Lung (tissue), 12 donors: ENCODE measurements around the gene QRFP. TPM values are rescaled to one million over a fixed set of nuclear protein-coding genes. Genes with fewer than 3 reads are reported as not detected.

Experiments used
- ATAC-seq: fragments of 200-7000 bp; cut with Tn5 transposase; one replicate; pipeline ENCODE4 v1.9.1; 2020; ENCODE audit warnings: moderate number of reproducible peaks; ENCODE audit not compliant: insufficient read depth, low FRiP score
- DNase-seq, 3 donors: peaks; one replicate each; pipeline ENCODE4 v3.0.0-alpha.2; 2013 to 2017
- H3K27ac ChIP-seq, 2 donors: one replicate each; pipeline ENCODE4 v1.5.1; 2013; ENCODE audit warnings: mild to moderate bottlenecking in 2 of 2, moderate library complexity in 2 of 2, control low read depth in 1 of 2, inconsistent platforms in 1 of 2, low read depth in 1 of 2, low read length in 1 of 2
- H3K27me3 ChIP-seq, 3 donors: one replicate each; pipeline ENCODE4 v1.5.1; 2013; ENCODE audit warnings: low read length in 2 of 3; ENCODE audit not compliant: control insufficient read depth in 3 of 3, insufficient read depth in 3 of 3
- H3K36me3 ChIP-seq, 4 donors: one replicate each; pipeline ENCODE4 v1.5.1; 2013; ENCODE audit warnings: low read length in 4 of 4, mild to moderate bottlenecking in 1 of 4, moderate library complexity in 1 of 4; ENCODE audit not compliant: control insufficient read depth in 4 of 4, insufficient read depth in 4 of 4
- H3K4me1 ChIP-seq, 5 donors: one replicate each; pipeline ENCODE4 v1.5.1; 2013; ENCODE audit warnings: low read length in 5 of 5, mild to moderate bottlenecking in 2 of 5, moderate library complexity in 1 of 5; ENCODE audit not compliant: control insufficient read depth in 5 of 5, insufficient read depth in 5 of 5
- H3K4me3 ChIP-seq: one replicate; pipeline ENCODE4 v1.5.1; 2013; ENCODE audit warnings: mild to moderate bottlenecking, control low read depth, moderate library complexity
- H3K9ac ChIP-seq, 2 donors: one replicate each; pipeline ENCODE4 v1.5.1; 2013; ENCODE audit warnings: low read length in 2 of 2, control low read depth in 1 of 2; ENCODE audit not compliant: insufficient read depth in 1 of 2
- H3K9me3 ChIP-seq, 4 donors: one replicate each; pipeline ENCODE4 v1.5.1; 2013; ENCODE audit warnings: low read length in 3 of 4, mild to moderate bottlenecking in 1 of 4, moderate library complexity in 1 of 4; ENCODE audit not compliant: control insufficient read depth in 4 of 4, insufficient read depth in 3 of 4
- CTCF ChIP-seq: IDR thresholded peaks from 2 replicates; pipeline ENCODE4 v1.5.1; 2012; ENCODE audit warnings: mild to moderate bottlenecking; ENCODE audit errors: control extremely low read depth, extremely low read depth
- WGBS, 2 donors: extraction: QIAGEN DNeasy Blood & Tissue Kit; methylation state at CpG; one replicate each; pipeline ENCODE4 v1.1.7; 2013; 5-methylcytosine and 5-hydroxymethylcytosine counted together
- polyA plus RNA-seq, 2 donors: library from polyadenylated mRNA; stranded (reverse); fragments of 200-250 nt; gene quantifications; one replicate each; pipeline ENCODE4 v1.2.1, GENCODE V29; 2013
- total RNA-seq, 2 donors: library from RNA; depleted of rRNA in 1 of 2; stranded (reverse); fragments of >200 nt in 1 of 2; gene quantifications; one replicate each; pipeline ENCODE4 v1.2.1, GENCODE V29; 2014 to 2021
- donor health status: control.
- donor health status: control.
- donor health status: Bipolar disorder and iron deficiency.
- donor health status: healthy.
- donor health status: DM: yes; HTN: yes; CAD: no.

QRFP gene
- total and polyA plus RNA-seq, 4 donors = 0.13 to 0.16 TPM; not detected in 2

GRCh38 chr9:130877300-130877699 is 19.3 kb downstream of the QRFP start:
- no peak overlapping the region for H3K27ac ChIP-seq
- ATAC-seq = no peak
- 96 to 98% methylated on average over 6 of the region's 6 CpGs for WGBS, 2 donors
- no peaks in the 10 kb centered on the region for H3K9me3 ChIP-seq
- H3K27me3 ChIP-seq = no peaks in the 10 kb centered on the region
- TF ChIP-seq CTCF = no peak
- no peak overlapping the region for H3K4me3 ChIP-seq
- no peak overlapping the region for H3K9ac ChIP-seq
- peaks cover 4 to 60% (median 25%) of the 10 kb centered on the region in 4 donors for H3K36me3 ChIP-seq
- no peaks in the 10 kb centered on the region for H3K4me1 ChIP-seq
- DNase-seq = no peak

- no peak for ATAC-seq
- Histone ChIP-seq H3K36me3 (peaks cover 0 to 46% (median 23%) of the 10 kb centered on the region in 4 donors), H3K4me1 (no peaks in the 10 kb centered on the region), H3K27me3 (no peaks in the 10 kb centered on the region), H3K4me3 (no peak overlapping the region), H3K27ac (no peak overlapping the region), H3K9ac (no peak overlapping the region), H3K9me3 (no peaks in the 10 kb centered on the region)
- TF ChIP-seq CTCF = no peak
- 83 to 94% methylated on average over 5 of the region's 5 CpGs for WGBS, 2 donors
- DNase-seq = no peak
Observed at GRCh38 chr9:130874783-130875182, 21.8 kb downstream of the QRFP start.

- H3K27ac ChIP-seq = peak overlapping the region in 1 of 2 donors; percentile 63
- H3K9ac ChIP-seq = no peak overlapping the region
- peaks cover 0 to 3% (median 0%) of the 10 kb centered on the region in 5 donors for H3K4me1 ChIP-seq
- TF ChIP-seq CTCF = no peak
- ATAC-seq = no peak
- H3K27me3 ChIP-seq = no peaks in the 10 kb centered on the region
- WGBS, 2 donors = 94 to 96% methylated on average over 8 of the region's 8 CpGs
- DNase-seq = no peak
- H3K36me3 ChIP-seq = peaks cover 0 to 49% (median 18%) of the 10 kb centered on the region in 4 donors
- H3K9me3 ChIP-seq = no peaks in the 10 kb centered on the region
- no peak overlapping the region for H3K4me3 ChIP-seq
Observed at GRCh38 chr9:130873966-130874365, 22.6 kb downstream of the QRFP start.

- Histone ChIP-seq H3K36me3 (peaks cover 0 to 44% (median 13%) of the 10 kb centered on the region in 4 donors), H3K4me1 (peaks cover 0 to 3% (median 0%) of the 10 kb centered on the region in 5 donors), H3K9me3 (no peaks in the 10 kb centered on the region), H3K9ac (no peak overlapping the region), H3K27me3 (no peaks in the 10 kb centered on the region), H3K27ac (peak overlapping the region in 1 of 2 donors; percentile 63), H3K4me3 (no peak overlapping the region)
- WGBS, 2 donors = 89 to 95% methylated on average over 15 of the region's 15 CpGs
- DNase-seq = no peak
- no peak for ATAC-seq
- TF ChIP-seq CTCF = no peak
Observed at GRCh38 chr9:130872912-130873503, 23.6 kb downstream of the QRFP start.
